HG02981 (cell line): Measurements from ENCODE around the gene HNRNPUL2.
"Not testable (repeated sequence)": the region's sequence is repeated elsewhere in the genome, so short reads cannot be mapped to it uniquely, and the experiment has no call there.

Experiments
- ATAC-seq: cut with Tn5 transposase; IDR thresholded peaks from one replicate; pipeline ENCODE4 v1.9.1; 2021; ENCODE audit warnings: mild to moderate bottlenecking, moderate library complexity; ENCODE audit not compliant: unreplicated experiment

The HNRNPUL2 gene

DNA sequence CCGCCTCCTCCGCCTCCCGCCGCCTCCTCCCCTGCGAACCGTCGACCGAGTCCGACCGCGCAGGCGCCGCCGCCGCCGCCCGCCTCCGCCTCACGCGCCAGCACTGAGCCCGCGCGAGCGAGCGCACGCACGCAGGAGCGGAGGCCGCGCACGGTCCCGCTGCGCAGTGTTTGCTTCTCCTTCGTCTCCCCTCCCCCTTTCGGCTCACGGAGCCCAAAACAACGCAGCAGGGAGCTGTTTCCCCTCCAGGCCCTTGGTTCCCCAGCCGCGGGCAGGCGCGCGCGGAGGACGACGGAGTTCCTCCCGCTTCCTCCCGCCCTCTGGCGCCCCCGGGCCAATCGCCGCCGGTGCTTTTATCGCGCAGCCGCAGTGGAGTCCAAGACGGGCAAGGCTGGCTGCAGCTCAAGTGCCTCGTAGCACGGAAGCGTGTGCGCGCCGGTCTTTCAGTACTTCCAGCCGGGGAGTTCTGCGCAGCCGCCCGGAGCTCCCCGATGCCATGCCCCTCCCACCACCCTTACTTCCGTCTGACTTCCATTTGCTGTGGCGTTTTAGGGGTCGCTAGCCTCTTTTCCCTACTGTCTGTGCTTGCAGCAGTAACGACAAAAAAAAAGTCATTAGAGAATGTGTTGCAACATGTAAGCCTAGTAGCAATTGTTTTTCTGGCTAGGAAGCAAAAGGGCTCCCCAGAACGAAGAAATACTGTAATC, at the start of gene HNRNPUL2:
HNRNPUL2 (minus strand) TSS at position 293 of the 707 bp plus-strand sequence. CDS start 301 bp downstream, outside the sequence.
- ATAC-seq = peak; percentile 65

DNA sequence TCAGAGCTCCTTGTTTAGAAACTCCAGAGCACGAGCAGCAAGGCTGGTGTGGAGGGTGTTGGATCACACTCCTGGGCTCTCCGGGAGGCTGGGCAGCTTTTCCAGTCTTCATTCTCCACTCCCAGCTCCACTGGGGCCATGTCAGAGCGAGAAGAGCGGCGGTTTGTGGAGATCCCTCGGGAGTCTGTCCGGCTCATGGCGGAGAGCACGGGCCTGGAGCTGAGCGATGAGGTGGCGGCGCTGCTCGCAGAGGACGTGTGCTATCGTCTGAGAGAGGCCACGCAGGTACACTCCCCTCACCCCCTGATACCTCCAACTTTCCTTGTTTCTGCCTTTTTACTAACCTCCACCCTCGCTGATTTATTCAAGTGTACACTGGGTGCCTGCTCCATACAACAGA, 48.4 kb upstream of the HNRNPUL2 start:
- no peak for ATAC-seq

DNA sequence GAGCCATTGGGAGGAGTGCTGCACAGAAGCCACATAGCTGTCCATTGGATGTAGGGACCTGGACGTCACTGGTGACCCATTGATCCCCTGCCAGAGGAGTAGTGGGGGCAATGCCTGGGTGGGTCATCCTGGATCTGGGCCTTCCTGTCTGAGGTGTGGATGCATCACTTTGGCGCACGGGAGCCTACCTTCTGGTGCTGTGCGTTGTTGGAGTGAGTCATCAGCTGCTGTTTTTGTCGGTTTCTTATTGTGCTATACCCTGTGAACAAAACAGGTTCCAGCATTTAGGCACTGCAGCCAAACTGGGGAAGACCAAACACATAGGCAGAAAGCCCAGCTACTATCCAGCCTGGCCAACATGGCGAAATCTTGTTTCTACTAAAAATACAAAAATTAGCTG, 47.1 kb upstream of the HNRNPUL2 start:
- no peak for ATAC-seq

DNA sequence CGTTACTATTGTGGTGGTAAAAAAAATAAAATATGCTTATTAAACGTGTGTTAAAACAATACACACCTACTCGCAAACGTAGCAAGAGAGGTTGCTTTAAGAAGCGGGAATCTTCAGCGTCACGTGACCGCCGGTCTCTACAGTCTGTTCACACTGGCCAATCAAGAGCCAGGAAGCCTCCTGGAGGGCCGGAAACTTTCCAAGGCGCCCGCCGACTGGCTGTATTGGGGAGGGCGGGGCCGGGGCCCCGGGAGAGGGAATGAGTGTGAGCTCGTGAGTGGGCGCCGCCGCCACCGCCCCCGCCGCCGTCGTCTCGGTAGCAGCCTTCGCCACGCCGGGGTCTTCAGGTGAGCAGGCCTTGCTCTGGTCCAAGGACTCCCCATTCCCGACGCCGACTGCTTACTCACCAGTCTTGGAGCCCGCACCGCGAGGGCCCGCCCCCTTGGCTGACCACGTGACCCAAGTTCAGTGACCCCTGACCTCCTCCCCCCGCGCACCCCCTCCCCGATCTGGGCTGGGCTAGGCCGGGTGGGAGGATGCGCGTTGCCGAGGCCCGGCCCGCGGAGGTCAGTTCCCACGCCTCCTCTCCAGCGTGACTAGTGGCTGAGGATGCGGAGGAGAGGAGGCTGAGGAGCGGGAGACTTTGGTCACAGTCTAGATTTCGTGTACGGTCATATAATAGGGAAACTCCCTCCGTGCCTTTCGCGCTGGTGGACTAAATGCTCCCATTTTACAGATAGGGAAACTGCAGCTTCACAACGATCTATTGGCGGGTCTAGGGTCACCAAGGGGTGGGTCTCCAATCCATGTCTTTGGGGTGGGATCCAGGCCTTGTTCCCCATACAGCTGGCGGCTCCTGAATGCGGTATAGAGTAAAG, 44.1 kb upstream of the HNRNPUL2 start, which contains the start of gene TAF6L:
TAF6L (plus strand) TSS at position 253 of the 878 bp plus-strand sequence. CDS start 4,388 bp downstream, outside the sequence.
- ATAC-seq = peak; percentile 76

DNA sequence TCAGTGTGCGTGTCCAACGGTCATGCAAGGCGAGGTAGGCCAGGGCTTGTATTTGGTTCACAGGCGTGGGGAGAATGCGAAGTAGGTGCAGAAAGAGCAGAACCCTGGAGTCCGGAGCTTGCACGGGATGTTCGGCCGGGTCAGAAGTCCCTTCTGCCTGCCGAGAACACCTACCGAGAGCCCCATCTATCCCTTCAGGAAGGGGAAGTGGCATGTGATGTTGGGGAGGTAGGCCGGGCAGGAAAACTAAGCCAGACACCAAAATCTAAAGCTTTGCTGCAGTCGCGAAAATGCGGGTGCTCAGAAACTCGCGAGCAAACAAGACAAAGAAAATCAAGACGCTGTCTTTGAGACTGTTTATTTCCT, 43.5 kb upstream of the HNRNPUL2 start:
- no peak for ATAC-seq

DNA sequence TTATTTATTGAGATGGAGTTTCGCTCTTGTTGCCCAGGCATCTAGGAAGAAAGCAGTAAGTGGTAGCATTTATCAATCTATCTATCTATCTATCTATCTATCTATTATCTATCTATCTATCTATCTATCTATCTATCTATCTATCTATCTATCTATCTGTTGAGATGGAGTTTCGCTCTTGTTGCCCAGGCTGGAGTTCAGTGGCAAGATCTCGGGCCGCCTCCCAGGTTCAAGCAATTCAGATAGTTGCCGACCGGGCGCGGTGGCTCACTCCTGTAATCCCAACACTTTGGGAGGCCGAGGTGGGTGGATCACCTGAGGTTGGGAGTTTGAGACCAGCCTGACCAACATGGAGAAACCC, 33.6 kb upstream of the HNRNPUL2 start:
- not testable (repeated sequence) for ATAC-seq

DNA sequence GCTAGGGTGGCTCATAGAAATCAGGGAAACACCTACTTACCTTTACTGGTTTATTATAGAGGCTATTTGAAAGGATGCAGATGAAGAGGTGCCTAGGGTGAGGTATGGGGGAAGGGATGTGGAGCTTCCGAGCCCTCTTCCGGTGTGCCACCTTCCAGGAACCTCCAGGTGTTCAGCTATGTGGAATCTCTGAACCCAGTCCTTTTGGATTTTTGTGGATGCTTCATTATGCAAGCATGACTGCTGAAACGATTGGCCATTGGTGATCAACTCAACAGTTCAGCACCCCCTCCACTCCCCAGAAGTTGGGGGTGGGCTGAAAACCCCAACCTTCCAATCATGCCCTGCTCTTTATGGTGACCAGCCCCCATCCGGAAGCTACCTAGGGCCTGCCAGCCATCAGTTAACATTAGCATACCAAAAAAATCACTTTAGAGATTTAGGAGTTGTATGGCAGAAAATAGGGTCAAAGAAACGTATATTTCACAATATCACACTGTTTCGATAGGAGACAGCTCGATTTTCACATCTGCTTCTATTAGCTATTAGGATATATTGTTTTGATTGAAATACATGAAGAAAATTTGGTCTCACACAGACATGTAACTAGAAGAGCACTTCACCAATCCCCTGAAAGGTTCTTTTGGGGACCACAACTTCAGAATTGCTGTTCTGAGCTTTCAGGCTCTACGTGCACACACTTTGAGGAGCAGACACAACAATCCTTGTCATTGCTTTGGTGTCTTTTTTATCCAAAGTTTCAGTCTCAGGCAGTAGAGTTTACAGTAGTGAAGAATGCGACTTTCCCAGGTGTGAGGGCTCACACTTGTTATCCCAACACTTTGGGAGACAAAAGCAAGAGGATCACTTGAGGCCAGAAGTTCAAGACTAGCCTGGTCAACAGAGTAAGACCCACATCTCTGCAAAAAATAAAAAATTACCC, 30.9 kb upstream of the HNRNPUL2 start:
- no peak for ATAC-seq

DNA sequence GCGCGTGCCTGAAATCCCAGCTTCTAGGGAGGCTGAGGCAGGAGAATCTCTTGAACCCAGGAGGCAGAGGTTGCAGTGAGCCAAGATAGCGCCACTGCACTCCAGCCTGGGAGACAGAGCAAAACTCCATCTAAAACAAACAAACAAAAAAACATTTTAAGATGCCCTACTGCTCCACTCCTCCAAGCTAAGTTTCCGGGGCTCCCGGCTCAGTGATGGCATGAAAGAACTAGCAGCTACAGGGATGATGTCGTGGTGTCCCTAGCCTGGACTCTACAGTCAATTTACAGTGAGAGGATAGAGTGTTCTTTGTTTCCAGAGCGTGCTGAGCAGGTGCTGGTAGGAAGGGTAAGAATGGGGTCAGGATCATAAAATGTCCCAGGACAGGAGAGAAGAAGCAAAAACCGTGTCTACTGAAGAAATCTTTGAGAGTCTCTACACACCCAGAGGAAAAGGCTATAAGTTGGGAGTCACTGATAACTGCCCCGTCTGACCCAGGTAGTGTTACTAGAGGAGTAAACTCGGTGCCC, 27.9 kb upstream of the HNRNPUL2 start:
- no peak for ATAC-seq

DNA sequence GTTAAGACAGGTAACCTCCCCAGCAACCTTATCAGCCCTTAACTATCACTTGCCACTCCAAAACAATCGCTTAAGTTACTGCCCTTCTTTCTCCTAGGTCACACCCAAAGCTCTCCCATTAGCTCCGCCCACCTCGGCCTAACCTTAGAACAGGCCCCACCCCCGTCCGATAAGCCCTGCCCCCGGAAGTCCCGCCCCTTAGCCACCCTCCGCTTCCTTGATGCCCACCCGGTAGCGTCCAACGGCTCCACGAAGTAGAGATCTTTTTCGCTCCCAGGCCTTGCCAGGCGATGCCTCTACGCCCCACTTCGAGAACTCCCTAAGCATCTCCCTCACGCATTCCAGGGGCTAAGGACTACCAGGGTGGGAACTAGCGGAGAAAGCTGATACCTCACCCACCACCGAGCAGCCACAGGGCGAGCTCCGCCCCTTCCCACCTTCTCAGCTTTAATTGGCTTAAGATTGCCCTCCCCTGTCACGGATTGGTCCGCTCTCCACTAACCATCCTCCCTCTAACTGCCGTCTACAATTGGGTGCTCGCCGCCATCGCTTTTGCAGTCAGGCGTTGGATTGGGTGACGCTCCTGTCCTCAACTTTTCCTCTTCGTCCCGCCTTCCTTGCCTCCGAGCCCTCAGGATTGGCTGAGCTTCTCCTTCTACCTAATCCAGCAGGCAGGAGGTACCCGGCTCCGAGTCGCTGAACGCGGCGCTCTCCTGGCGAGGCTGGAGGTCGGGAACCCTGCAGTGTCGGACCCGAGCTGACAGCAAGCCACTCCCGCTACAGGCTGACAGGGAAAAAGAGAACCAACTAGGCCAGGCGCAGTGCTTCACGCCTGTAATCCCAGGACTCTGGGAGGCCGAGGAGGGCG, 26.7 kb upstream of the HNRNPUL2 start, which contains the start of gene ZBTB3:
ZBTB3 (minus strand) TSS at position 425 of the 868 bp plus-strand sequence. CDS start 496 bp downstream, outside the sequence.
- ATAC-seq = peak; percentile 95

DNA sequence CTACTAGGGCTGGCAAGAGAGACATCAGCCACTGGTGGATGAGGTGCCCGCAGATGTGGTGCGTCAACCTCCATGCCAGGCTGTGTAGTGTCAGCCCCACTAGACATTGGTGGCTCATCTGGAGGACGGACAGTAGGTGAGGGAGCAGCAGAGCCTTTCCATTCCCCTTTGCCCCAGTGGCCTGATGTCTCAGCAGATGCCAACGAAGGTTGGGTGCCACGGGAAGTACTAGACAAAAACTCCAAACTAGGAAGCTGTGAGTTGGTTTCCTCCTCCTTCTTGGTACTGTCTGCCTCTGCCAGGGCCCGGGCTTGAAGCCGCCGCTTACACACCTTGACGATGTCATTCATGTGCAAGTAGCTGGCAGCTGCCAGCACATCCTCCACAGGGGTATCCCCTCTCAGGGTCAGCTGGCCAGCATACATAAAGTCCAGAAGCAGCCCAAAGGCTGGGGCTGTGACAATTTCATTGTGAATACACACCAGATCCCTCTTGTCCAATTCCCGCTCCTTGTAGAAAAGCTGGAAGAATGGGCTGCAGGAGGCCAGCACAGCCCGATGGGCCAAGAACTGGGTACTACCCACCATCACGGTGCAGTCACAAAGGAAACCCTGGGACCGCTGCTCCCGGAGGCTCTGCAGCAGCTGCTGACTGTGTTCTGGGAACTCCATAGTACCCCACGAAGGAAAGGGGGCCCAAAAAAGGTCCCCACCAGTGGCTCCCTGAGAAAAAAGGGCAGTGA, 25.9 kb upstream of the HNRNPUL2 start:
- ATAC-seq = peak; percentile 1

DNA sequence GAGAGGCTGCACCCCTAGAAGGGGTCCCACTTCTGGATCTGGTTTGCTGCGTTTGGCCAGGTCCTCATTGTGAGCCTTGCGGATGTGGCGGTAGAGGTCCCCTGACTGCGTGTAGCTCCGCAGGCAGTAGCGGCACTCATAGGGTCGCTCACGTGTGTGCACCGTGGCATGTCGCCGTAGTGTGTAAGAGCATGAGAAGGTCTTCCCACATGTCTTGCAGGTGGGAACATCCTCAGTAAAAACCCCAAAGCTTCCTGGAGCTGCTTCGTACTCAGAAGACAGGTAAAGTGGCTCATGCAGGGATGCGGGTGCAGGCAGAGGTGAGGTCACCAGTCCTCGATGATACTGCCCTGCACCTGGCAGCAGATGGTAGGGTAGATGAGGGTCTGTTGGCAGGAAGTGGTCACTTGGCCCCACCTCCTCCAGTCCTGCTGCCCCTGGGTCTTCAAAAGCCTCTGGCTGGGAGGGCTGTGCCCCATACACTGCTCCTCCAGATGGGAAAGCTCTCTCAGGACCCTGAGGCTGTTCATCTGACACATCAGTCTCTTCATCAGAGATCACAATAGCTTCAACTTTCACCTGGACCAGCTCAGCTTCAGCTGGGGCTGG, 25.0 kb upstream of the HNRNPUL2 start:
- ATAC-seq = no peak

DNA sequence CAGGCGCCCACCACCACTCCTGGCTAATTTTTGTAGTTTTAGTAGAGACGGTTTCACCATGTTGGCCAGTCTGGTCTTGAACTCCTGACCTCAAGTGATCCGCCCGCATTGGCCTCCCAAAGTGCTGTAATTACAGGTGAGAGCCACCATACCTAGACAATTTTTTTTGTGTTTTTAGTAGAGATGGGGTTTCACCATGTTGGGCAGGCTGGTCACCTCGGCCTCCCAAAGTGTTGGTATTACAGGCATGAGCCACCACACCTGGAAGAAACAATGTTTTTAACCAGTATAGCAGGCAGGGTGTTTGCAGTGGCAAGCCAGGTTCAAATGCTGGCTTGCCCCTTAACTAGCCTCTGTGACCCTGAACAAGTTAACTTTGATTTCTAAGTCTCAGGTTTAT, 22.7 kb upstream of the HNRNPUL2 start:
- not testable (repeated sequence) for ATAC-seq

DNA sequence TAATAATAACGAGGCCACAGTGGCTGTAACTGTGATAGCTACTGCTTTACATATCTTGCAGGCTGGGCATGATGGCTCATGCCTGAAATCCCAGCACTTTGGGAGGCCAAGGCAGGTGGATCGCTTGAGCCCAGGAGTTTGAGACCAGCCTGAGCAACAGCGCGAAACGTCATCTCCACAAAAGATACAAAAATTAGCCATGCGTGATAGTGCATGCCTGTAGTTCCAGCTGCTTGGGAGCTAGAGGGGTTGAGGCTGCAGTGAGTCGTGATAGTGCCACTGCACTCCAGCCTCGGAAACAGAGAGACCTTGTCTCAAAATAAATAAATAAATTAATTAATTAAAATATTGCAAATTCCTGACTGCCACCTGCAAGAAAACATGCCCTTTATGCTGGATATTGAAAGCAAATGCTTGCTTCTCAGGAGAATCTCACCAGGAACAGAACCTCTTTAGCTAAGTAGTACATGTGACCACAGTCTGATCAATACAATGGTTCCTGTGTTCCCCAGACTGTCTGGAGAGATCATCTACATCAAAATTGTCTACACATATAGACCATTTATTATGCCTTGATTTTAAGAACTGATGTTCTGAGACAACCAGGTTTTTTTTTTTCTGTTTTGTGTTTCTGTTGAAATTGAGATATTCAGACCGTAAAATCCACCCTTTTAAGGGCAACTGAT, 20.4 kb upstream of the HNRNPUL2 start:
- ATAC-seq = no peak

DNA sequence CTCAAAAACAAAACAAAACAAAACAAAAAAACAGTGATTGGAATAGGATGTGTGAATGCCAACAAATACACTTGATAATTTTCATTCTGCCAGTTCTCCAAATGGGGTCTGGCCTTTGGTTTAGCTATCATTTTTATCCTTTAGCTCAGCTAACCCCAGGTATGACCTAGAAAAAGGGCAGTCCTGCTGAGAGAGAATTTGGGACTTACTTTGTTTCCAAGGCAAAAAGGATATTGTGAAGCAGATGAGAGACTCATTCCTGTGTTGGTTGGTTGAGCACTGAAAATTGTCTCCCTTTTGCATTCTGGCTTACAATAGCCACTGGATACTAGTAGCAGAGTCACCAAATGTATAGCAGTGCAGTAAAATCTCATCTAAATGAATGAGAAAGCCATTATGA, 9.9 kb upstream of the HNRNPUL2 start:
- no peak for ATAC-seq

DNA sequence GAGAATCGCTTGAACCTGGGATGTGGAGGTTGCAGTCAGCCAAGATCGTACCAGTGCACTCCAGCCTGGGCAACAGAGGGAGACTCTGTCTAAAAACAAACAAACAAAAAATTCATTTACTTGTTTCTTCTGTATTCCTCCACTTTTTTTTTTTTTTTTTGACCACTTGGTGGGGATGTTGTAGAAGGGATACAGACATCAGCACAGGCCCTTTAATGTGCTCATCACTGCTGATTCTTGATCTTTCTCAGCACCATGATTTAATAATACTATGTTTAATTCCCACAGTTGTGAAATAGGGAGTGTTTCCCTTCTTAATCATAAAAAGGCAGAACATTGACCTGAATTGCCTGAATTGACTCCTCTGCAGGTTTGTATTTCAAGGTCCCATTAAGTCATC, 5.6 kb upstream of the HNRNPUL2 start:
- ATAC-seq = no peak

DNA sequence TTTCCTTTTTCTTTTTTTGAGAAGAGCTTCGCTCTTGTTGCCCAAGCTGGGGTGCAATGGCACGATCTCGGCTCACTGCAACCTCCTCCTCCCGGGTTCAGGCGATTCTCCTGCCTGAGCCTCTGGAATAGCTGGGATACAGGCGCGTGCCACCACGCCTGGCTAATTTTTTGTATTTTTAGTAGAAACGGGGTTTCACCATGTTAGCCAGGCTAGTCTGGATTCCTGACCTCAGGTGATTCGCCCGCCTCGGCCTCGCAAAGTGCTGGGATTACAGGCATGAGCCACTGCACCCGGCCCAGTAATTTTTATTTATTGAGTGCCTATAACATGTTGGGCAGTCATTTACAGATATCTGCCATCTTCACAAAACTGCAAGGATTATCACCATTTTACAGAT, 2.8 kb upstream of the HNRNPUL2 start:
- ATAC-seq = not testable (repeated sequence)

DNA sequence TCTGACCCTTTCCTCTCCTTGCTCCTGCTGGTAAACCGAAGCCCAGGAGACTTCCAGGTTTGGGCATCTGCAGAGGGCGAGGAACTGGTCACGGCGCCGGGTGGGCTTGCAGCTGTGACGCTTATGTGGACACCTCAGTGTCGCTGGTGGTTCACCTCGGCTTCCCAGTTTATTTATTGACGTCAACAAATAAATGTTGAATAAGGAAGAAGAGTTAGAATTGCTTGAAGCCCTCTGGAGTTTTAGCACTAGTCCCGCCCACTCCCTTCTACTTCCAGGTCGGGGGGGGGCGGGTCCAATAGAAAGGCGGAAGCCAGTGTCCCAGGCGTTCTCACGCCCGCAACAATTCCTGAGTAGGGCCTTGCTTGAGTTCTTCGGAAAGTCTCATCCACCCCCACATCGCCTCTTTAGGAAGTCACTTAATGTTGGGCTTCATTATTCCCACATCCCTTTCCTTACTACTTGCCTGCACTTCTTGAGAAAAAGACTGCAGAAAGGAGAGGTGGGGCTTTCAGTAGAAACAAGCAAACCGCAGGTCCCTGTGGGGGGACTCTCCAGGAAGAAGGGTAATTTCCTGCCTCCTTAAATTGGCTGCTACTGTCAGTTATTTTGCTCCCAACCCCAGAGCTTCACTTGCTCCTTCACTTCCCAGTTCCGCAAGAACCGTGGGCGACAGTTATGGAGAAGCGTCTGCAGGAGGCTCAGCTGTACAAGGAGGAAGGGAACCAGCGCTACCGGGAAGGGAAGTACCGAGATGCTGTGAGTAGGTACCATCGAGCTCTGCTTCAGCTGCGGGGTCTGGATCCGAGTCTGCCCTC, 1.1 kb upstream of the HNRNPUL2 start, which contains the start of gene TTC9C:
TTC9C (plus strand) TSS at position 316 of the 818 bp plus-strand sequence; CDS start at position 679, 363 bp downstream.
- no peak for ATAC-seq
